Right cardiac atrium (tissue), 5 donors: Measurements from ENCODE around the gene PEAR1. TPM values are rescaled to one million over a fixed set of nuclear protein-coding genes. Genes with fewer than 3 reads are reported as not detected.

ENCODE experiments used
- ATAC-seq, 2 donors: fragments of 200-7000 bp; cut with Tn5 transposase; one replicate each; pipeline versions ENCODE4 v1.8.0 to v1.9.1; 2020; ENCODE audit warnings: moderate library complexity in 2 of 2, mild to moderate bottlenecking in 1 of 2
- DNase-seq, 3 donors: peaks; one replicate each; pipeline ENCODE4 v3.0.0-alpha.2; 2020
- H3K27ac ChIP-seq: one replicate; pipeline ENCODE4 v1.5.1; 2013; ENCODE audit warnings: mild to moderate bottlenecking, low read length, control low read depth, moderate library complexity
- H3K27me3 ChIP-seq: one replicate; pipeline ENCODE4 v1.6.1; 2013; ENCODE audit not compliant: control insufficient read depth, insufficient read depth
- H3K4me1 ChIP-seq: one replicate; pipeline ENCODE4 v1.6.1; 2013; ENCODE audit warnings: low read length; ENCODE audit not compliant: control insufficient read depth, insufficient read depth
- H3K4me3 ChIP-seq: one replicate; pipeline ENCODE4 v1.5.1; 2013; ENCODE audit warnings: low read length, control low read depth
- H3K9me3 ChIP-seq: one replicate; pipeline ENCODE4 v1.6.1; 2013; ENCODE audit warnings: low read length; ENCODE audit not compliant: control insufficient read depth
- WGBS: extraction: QIAGEN DNeasy Blood & Tissue Kit; methylation state at CpG from one replicate; pipeline ENCODE4 v1.1.7; 2013; 5-methylcytosine and 5-hydroxymethylcytosine counted together
- intact Hi-C, 4 donors: fragments of 100-400 bp; cut with DNase I; formaldehyde crosslinking; loops; one replicate each; pipeline versions ENCODE4 v1.11.0 to v1.14.0; 2022 to 2023
- polyA plus RNA-seq: library from polyadenylated mRNA; stranded (reverse); fragments of 200-250 nt; gene quantifications from one replicate; pipeline ENCODE4 v1.2.3, GENCODE V29; 2013
- total RNA-seq, 4 donors: library from RNA; stranded (reverse); fragmentation: NEBNext Ultra II Directional; extraction: Animal tissue kit (Norgen Biotek cat#: 25700); gene quantifications; one replicate each; pipeline ENCODE4 v1.2.1, GENCODE V29; 2021
- donor health status: healthy with polysubstance abuse.
- donor health status: DM: no; HTN: yes; CAD: no.
- donor health status: DM: no; HTN: no; CAD: no.
- donor health status: DM: no; HTN: yes; CAD: no; lungs with severe emphysema.
- donor health status: DM: yes; HTN: yes; CAD: no.

The PEAR1 gene
- total and polyA plus RNA-seq, 5 donors: 6.6 to 10.3 (median 8.4) TPM

DNA sequence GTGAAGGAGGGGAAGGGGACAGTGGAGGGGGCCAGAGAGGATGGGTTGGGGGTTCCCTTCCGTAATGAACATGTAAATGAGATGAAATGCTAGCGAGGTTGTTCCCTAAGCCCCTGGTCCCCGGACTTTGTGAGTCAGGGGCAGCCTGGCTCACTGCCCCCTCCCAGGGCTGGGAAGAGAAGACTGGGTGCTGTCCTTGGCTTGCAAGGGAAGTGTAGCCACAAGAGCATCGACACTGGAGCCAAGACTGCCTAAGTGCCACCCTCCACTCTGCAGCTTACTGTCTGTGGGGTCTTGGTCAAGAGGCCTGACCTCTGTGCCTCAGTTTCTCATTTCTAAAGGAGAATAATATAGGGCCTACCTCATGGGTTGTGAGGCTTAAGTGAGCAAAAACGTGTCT, 483 bp downstream of the PEAR1 start:
- ATAC-seq (no peak), DNase-seq (peak; percentile 12 to 63 (median 52))
- Histone ChIP-seq H3K9me3 (no peaks in the 10 kb centered on the region), H3K4me3 (peak overlapping the region; percentile 47), H3K4me1 (no peaks in the 10 kb centered on the region), H3K27me3 (no peaks in the 10 kb centered on the region), H3K27ac (peak overlapping the region; percentile 80)
- WGBS: 24% methylated on average over 5 of the region's 5 CpGs
- intact Hi-C loops: loop anchor here in 1 of 4 donors (5.0 kb wide), 1 partner anchor 33 kb away; no protein-coding TSS in a partner anchor

- Histone ChIP-seq H3K27me3 (no peaks in the 10 kb centered on the region), H3K9me3 (no peaks in the 10 kb centered on the region), H3K27ac (peak overlapping the region; percentile 80), H3K4me1 (peaks cover under 1% of the 10 kb centered on the region), H3K4me3 (peak overlapping the region; percentile 47)
- peak; percentile 42 to 43 for ATAC-seq
- intact Hi-C loops: loop anchor here in 1 of 4 donors (5.0 kb wide), 1 partner anchor 32 kb away; no protein-coding TSS in a partner anchor
- DNase-seq: peak; percentile 66 to 87 (median 83)
- WGBS: 39% methylated on average over 12 of the region's 12 CpGs
Measured at GRCh38 chr1:156894711-156895454, 1.4 kb downstream of the PEAR1 start.

GRCh38 chr1:156895455-156895812, 1.9 kb downstream of the PEAR1 start:
- 54% methylated on average over 4 of the region's 4 CpGs for WGBS
- H3K4me3 ChIP-seq: peak overlapping the region; percentile 11
- H3K27me3 ChIP-seq: no peaks in the 10 kb centered on the region
- H3K9me3 ChIP-seq: no peaks in the 10 kb centered on the region
- ATAC-seq (no peak), DNase-seq (no peak)
- peak overlapping the region; percentile 80 for H3K27ac ChIP-seq
- intact Hi-C loops: no loop called here
- H3K4me1 ChIP-seq: peaks cover 4% of the 10 kb centered on the region

DNA sequence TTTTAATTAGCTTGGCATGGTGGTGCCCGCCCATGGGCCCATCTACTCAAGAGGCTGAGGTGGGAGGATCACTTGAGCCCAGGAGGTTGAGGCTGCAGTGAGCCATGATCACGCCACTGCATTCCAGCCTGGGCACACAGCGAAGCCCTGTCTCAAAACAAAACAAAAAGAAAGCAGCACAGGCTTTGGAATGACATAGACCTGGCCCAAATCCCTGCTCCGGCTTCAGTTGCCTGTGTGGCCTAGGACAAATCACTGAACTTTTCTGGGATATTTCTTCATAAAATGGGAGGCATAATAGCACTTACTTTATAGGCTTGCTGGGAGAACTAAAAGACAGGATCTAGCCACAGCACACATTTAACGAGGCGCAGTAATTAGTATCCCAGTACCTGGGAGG, 2.4 kb downstream of the PEAR1 start:
- Histone ChIP-seq H3K27ac (peak overlapping the region; percentile 80), H3K27me3 (no peaks in the 10 kb centered on the region), H3K4me1 (peaks cover 9% of the 10 kb centered on the region), H3K9me3 (no peaks in the 10 kb centered on the region), H3K4me3 (no peak overlapping the region)
- DNase-seq (peak; percentile 6 to 43 (median 17)), ATAC-seq (no peak)
- intact Hi-C loops: no loop called here
- 79% methylated on average over 6 of the region's 6 CpGs for WGBS

- Histone ChIP-seq H3K4me3 (no peak overlapping the region), H3K9me3 (no peaks in the 10 kb centered on the region), H3K4me1 (peaks cover 15% of the 10 kb centered on the region), H3K27ac (peak overlapping the region; percentile 10), H3K27me3 (no peaks in the 10 kb centered on the region)
- intact Hi-C loops: no loop called here
- DNase-seq: peak; percentile 51 to 67 (median 61)
- WGBS: 79% methylated on average over 16 of the region's 16 CpGs
- peak in 1 of 2 donors; percentile 11 for ATAC-seq
Measured at GRCh38 chr1:156896490-156897033, 3.0 kb downstream of the PEAR1 start.

- intact Hi-C loops: no loop called here
- no peak overlapping the region for H3K4me3 ChIP-seq
Measured at GRCh38 chr1:156897078-156897825, 3.7 kb downstream of the PEAR1 start.

DNA sequence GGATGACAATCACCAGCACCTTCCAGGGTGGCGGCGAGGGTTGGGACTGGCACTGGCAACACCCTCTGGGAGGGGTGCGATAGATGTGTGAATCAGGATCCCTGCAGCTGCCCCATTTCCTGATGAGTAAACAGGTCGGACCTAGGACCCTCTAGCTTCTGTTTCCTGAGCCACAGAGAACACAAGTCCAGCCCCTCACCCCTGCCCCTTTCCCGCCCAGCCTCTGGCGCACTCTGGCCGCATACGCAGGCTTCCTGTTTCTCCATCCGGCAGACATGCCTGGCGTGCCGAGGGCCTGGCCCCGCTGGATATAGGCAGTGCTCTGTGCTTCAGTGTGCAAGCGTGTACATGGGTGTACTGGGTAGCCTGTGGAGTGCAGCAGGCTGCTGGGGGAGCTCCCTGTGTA, 4.6 kb downstream of the PEAR1 start:
- peaks cover 21% of the 10 kb centered on the region for H3K4me1 ChIP-seq
- no peaks in the 10 kb centered on the region for H3K27me3 ChIP-seq
- ATAC-seq: peak; percentile 49 to 58
- H3K9me3 ChIP-seq: no peaks in the 10 kb centered on the region
- intact Hi-C loops: no loop called here
- no peak overlapping the region for H3K4me3 ChIP-seq
- 30% methylated on average over 13 of the region's 13 CpGs for WGBS
- DNase-seq: peak; percentile 65 to 85 (median 84)
- H3K27ac ChIP-seq: peak overlapping the region; percentile 41

More at GRCh38 chr1:156897078-156897825, 3.7 kb downstream of the PEAR1 start:
- no peaks in the 10 kb centered on the region for H3K27me3 ChIP-seq
- peak overlapping the region; percentile 10 for H3K27ac ChIP-seq
- DNase-seq (peak; percentile 22 to 57 (median 49)), ATAC-seq (no peak)
- 63% methylated on average over 14 of the region's 14 CpGs for WGBS
- peaks cover 21% of the 10 kb centered on the region for H3K4me1 ChIP-seq
- H3K9me3 ChIP-seq: no peaks in the 10 kb centered on the region

DNA sequence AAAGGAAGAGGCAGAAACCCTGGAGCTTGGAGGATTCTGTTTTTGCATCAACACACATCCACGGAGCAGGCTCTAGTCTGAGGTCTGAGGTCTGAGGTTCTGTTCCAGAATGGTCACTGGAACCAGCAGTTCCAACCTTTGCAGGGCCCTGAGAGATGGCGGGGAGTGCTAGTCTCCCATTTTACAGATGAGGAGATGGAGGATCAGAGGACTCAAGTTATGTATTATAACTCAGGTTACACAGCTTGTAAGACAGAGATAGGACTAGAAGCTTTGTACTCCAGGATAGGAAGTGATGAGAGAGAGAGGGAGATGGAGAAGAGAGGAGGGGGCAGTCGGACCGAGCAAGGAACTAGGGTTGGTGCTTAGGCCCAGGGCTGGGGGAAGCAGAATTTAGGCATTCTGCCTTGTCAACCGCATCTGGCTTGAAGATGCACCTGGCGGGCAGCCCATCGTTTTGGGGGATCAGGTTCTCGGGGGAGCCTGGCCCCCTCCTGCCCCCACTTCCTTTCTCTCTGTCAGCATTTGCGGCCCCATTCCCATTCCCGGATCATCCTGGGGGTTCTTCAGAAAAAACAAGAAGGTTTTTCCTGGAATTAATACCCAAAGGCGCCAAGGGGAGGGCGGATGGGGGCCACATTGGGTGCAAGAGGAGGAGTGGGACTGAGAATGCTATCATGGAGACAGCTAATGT, 5.6 kb downstream of the PEAR1 start:
- Histone ChIP-seq H3K27ac (no peak overlapping the region), H3K4me3 (no peak overlapping the region), H3K27me3 (no peaks in the 10 kb centered on the region), H3K9me3 (no peaks in the 10 kb centered on the region), H3K4me1 (peaks cover 21% of the 10 kb centered on the region)
- ATAC-seq (no peak), DNase-seq (peak; percentile 6 to 37 (median 36))
- intact Hi-C loops: no loop called here
- 70% methylated on average over 12 of the region's 12 CpGs for WGBS

- peaks cover 21% of the 10 kb centered on the region for H3K4me1 ChIP-seq
Measured at GRCh38 chr1:156899956-156900718, 6.6 kb downstream of the PEAR1 start.

More at GRCh38 chr1:156899956-156900718, 6.6 kb downstream of the PEAR1 start:
- WGBS: 51% methylated on average over 12 of the region's 12 CpGs
- DNase-seq (peak in 2 of 3 donors; percentile 57 to 62), ATAC-seq (no peak)
- intact Hi-C loops: no loop called here
- H3K27ac ChIP-seq: no peak overlapping the region
- no peaks in the 10 kb centered on the region for H3K27me3 ChIP-seq
- H3K9me3 ChIP-seq: no peaks in the 10 kb centered on the region
- no peak overlapping the region for H3K4me3 ChIP-seq
